PC-3 (cell line): ENCODE results near the gene B4GALT2.

Experiments
- EZH2 ChIP-seq: fragments of 300-600 bp; sonication (generic); IDR thresholded peaks from one replicate; pipeline ENCODE4 v1.6.1; 2017; ENCODE audit warnings: antibody characterized with exemption, mild to moderate bottlenecking, low read length; ENCODE audit not compliant: unreplicated experiment
- EZH2phosphoT487 ChIP-seq: fragments of 300-600 bp; sonication (generic); IDR thresholded peaks from 2 replicates; pipeline ENCODE4 v1.6.1; 2018; ENCODE audit warnings: mild to moderate bottlenecking, antibody characterized with exemption, low read length, borderline replicate concordance
- TF ChIP-seq, protein P1 (sequence below): fragments of 300-600 bp; sonication (generic); conservative IDR thresholded peaks from 2 replicates; pipeline ENCODE4 v1.5.1; 2017; ENCODE audit warnings: antibody characterized with exemption, low read depth, mild to moderate bottlenecking, low read length

DNA sequence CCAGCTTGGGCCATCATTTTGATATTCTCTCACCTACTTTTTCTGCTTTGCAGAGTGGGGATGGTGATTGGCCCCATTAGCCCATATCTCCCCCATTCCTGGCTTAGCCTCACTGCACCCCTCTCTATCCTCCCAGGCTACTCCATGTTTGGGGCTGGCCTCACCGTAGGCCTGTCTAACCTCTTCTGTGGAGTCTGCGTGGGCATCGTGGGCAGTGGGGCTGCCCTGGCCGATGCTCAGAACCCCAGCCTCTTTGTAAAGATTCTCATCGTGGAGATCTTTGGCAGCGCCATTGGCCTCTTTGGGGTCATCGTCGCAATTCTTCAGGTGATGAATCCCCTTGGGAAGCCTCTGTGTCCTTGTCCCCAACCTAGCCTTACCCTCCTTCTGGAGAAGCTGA, 2.1 kb upstream of the B4GALT2 start:
- TF ChIP-seq, protein P1, sequence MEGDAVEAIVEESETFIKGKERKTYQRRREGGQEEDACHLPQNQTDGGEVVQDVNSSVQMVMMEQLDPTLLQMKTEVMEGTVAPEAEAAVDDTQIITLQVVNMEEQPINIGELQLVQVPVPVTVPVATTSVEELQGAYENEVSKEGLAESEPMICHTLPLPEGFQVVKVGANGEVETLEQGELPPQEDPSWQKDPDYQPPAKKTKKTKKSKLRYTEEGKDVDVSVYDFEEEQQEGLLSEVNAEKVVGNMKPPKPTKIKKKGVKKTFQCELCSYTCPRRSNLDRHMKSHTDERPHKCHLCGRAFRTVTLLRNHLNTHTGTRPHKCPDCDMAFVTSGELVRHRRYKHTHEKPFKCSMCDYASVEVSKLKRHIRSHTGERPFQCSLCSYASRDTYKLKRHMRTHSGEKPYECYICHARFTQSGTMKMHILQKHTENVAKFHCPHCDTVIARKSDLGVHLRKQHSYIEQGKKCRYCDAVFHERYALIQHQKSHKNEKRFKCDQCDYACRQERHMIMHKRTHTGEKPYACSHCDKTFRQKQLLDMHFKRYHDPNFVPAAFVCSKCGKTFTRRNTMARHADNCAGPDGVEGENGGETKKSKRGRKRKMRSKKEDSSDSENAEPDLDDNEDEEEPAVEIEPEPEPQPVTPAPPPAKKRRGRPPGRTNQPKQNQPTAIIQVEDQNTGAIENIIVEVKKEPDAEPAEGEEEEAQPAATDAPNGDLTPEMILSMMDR, result no peak
- no peak for TF ChIP-seq EZH2phosphoT487
- no peak for TF ChIP-seq EZH2
